Vagina (tissue), 2 donors: ENCODE data around the gene MCOLN1. TPM values are rescaled to one million over a fixed set of nuclear protein-coding genes. Genes with fewer than 3 reads are reported as not detected.

Experiments
- DNase-seq, 2 donors: peaks; one replicate each; pipeline ENCODE4 v3.0.0-alpha.2; 2017; ENCODE audit errors: extremely low spot score in 2 of 2
- H3K27ac ChIP-seq: fragments of 200-600 bp; sonication (generic); one replicate; pipeline ENCODE4 v1.5.1; 2019
- H3K27me3 ChIP-seq: fragments of 200-600 bp; sonication (generic); one replicate; pipeline ENCODE4 v1.5.1; 2019
- H3K36me3 ChIP-seq, 2 donors: fragments of 200-600 bp; sonication (generic); one replicate each; pipeline ENCODE4 v1.5.1; 2017 to 2019
- H3K4me1 ChIP-seq: fragments of 200-600 bp; sonication (generic); one replicate; pipeline ENCODE4 v1.5.1; 2019
- H3K4me3 ChIP-seq, 2 donors: fragments of 200-600 bp; sonication (generic); 1 replicate in 1 of 2; 2 replicates in 1 of 2; pipeline ENCODE4 v1.5.1; 2016 to 2019
- H3K9me3 ChIP-seq: fragments of 200-600 bp; sonication (generic); one replicate; pipeline ENCODE4 v1.5.1; 2019
- CTCF ChIP-seq, 3 experiments: fragments of 450-650 bp in 2 of 3; fragments of 200-600 bp in 1 of 3; sonication (generic) in 1 of 3; IDR thresholded peaks; one replicate each; pipeline ENCODE4 v1.5.1; 2017 to 2019; ENCODE audit warnings: antibody characterized with exemption in 3 of 3, mild to moderate bottlenecking in 2 of 3, moderate library complexity in 2 of 3
- POLR2A ChIP-seq, 2 donors: fragments of 450-650 bp; IDR thresholded peaks; one replicate each; pipeline ENCODE4 v1.6.1; 2017; ENCODE audit warnings: antibody characterized with exemption in 2 of 2, mild to moderate bottlenecking in 2 of 2, moderate library complexity in 2 of 2
- POLR2AphosphoS5 ChIP-seq, 2 donors: sonication (generic); formaldehyde crosslinking; IDR thresholded peaks; one replicate each; pipeline ENCODE4 v1.9.0; 2017; ENCODE audit warnings: antibody characterized with exemption in 2 of 2, mild to moderate bottlenecking in 2 of 2, low read depth in 1 of 2; ENCODE audit not compliant: insufficient read depth in 1 of 2
- intact Hi-C: fragments of 100-400 bp; cut with DNase I; formaldehyde crosslinking; loops from one replicate; pipeline ENCODE4 v1.15.1; 2023
- total RNA-seq: library from RNA; depleted of rRNA; stranded (reverse); fragments of >200 nt; gene quantifications from one replicate; pipeline ENCODE4 v1.2.3, GENCODE V29; 2016

The MCOLN1 gene
- total RNA-seq, 1 donor from 2014 or later: 20.4 TPM

GRCh38 chr19:7547159-7547558 is 24.7 kb downstream of the MCOLN1 start:
- Histone ChIP-seq H3K4me1 (no peaks in the 10 kb centered on the region), H3K4me3 (no peak overlapping the region), H3K36me3 (peaks cover 0 to 32% of the 10 kb centered on the region in 2 donors), H3K27me3 (no peaks in the 10 kb centered on the region), H3K27ac (no peak overlapping the region), H3K9me3 (no peaks in the 10 kb centered on the region)
- intact Hi-C loops: no loop called here
- TF ChIP-seq CTCF (IDR thresholded peaks at IDR 0.05) (no peak), POLR2AphosphoS5 (IDR thresholded peaks at IDR 0.05; ENCODE audit: insufficient read depth in 1 of 2, low read depth in 1 of 2) (no peak), POLR2A (IDR thresholded peaks at IDR 0.05) (no peak)
- no peak for DNase-seq

GRCh38 chr19:7549429-7550148 is 27.2 kb downstream of the MCOLN1 start:
- Histone ChIP-seq H3K36me3 (peaks cover 0 to 34% of the 10 kb centered on the region in 2 donors), H3K27me3 (no peaks in the 10 kb centered on the region), H3K27ac (no peak overlapping the region), H3K4me1 (no peaks in the 10 kb centered on the region), H3K4me3 (no peak overlapping the region), H3K9me3 (no peaks in the 10 kb centered on the region)
- DNase-seq: no peak
- TF ChIP-seq CTCF (IDR thresholded peaks at IDR 0.05) (no peak), POLR2A (IDR thresholded peaks at IDR 0.05) (no peak), POLR2AphosphoS5 (IDR thresholded peaks at IDR 0.05; ENCODE audit: insufficient read depth in 1 of 2, low read depth in 1 of 2) (no peak)
- intact Hi-C loops: no loop called here

GRCh38 chr19:7550169-7550770 is 27.8 kb downstream of the MCOLN1 start:
- Histone ChIP-seq H3K9me3 (no peaks in the 10 kb centered on the region), H3K27me3 (no peaks in the 10 kb centered on the region), H3K36me3 (peaks cover 0 to 38% of the 10 kb centered on the region in 2 donors), H3K4me3 (no peak overlapping the region), H3K27ac (no peak overlapping the region), H3K4me1 (no peaks in the 10 kb centered on the region)
- no peak for DNase-seq
- TF ChIP-seq POLR2AphosphoS5 (IDR thresholded peaks at IDR 0.05; ENCODE audit: insufficient read depth in 1 of 2, low read depth in 1 of 2) (no peak), CTCF (IDR thresholded peaks at IDR 0.05) (no peak), POLR2A (IDR thresholded peaks at IDR 0.05) (no peak)
- intact Hi-C loops: no loop called here

- TF ChIP-seq CTCF (IDR thresholded peaks at IDR 0.05) (no peak), POLR2A (IDR thresholded peaks at IDR 0.05) (no peak), POLR2AphosphoS5 (IDR thresholded peaks at IDR 0.05; ENCODE audit: insufficient read depth in 1 of 2, low read depth in 1 of 2) (peak in 1 of 2 donors; percentile 73)
- H3K4me1 ChIP-seq: no peaks in the 10 kb centered on the region
- H3K36me3 ChIP-seq: peaks cover 0 to 39% of the 10 kb centered on the region in 2 donors
- peak overlapping the region in 1 of 2 donors; percentile 19 for H3K4me3 ChIP-seq
- no peak for DNase-seq
- H3K27ac ChIP-seq: no peak overlapping the region
- no peaks in the 10 kb centered on the region for H3K9me3 ChIP-seq
- intact Hi-C loops: no loop called here
- no peaks in the 10 kb centered on the region for H3K27me3 ChIP-seq
Observed at GRCh38 chr19:7550987-7551761, 28.8 kb downstream of the MCOLN1 start.
